HepG2 (cell line): ENCODE results near the gene HMCN2. TPM values are rescaled to one million over a fixed set of nuclear protein-coding genes. Genes with fewer than 3 reads are reported as not detected.

Experiments used
- ATAC-seq: fragments of 200-7000 bp; cut with Tn5 transposase; 3 replicates; pipeline ENCODE4 v1.9.1; 2020; ENCODE audit warnings: mild to moderate bottlenecking, moderate library complexity
- BruUV-seq: library from RNA; stranded (reverse); fragments of 400-500 nt; replicated peaks from 2 replicates; lab custom pipeline; 2021; lab: Mats Ljungman, UMichigan
- CTCF ChIA-PET: fragments of 300-600 bp; formaldehyde crosslinking; extraction: SDS; loops from one replicate; lab custom pipeline; 2021; ENCODE audit warnings: low total read pairs, inconsistent platforms, low intra/inter-chr PET ratio; lab: Yijun Ruan, JAX
- POLR2A ChIA-PET: fragments of 350-600 bp; sonication (Branson Sonifier 250); formaldehyde crosslinking; loops from one replicate; lab custom pipeline; 2020; ENCODE audit warnings: antibody characterized with exemption, inconsistent platforms; lab: Yijun Ruan, JAX
- DNase-seq: peaks from one replicate; pipeline ENCODE4 v3.0.0-alpha.2; 2015; ENCODE audit warnings: low spot score
- FAIRE-seq: peaks from 3 replicates; lab custom pipeline; 2011; peaks lifted over from hg19 to GRCh38; lab: Jason Lieb, UNC
- H2AFZ ChIP-seq: one replicate; pipeline ENCODE4 v1.6.1; 2011; ENCODE audit warnings: low read length, inconsistent platforms
- H3K27ac ChIP-seq: fragments of 300-600 bp; 3 replicates; pipeline ENCODE4 v1.8.0; 2011; ENCODE audit warnings: mixed run types, mild to moderate bottlenecking, mixed read lengths, low read length, inconsistent platforms; ENCODE audit not compliant: insufficient read depth; ENCODE audit errors: extremely low read length
- H3K27me3 ChIP-seq, 2 experiments: fragments of 200-600 bp in 1 of 2; 2 replicates in 1 of 2; 3 replicates in 1 of 2; pipeline versions ENCODE4 v1.6.0 to v1.8.0; 2011; ENCODE audit warnings: low read length in 2 of 2, mild to moderate bottlenecking in 2 of 2, moderate library complexity in 2 of 2, inconsistent platforms in 1 of 2; ENCODE audit not compliant: insufficient read depth in 2 of 2, control insufficient read depth in 1 of 2
- H3K36me3 ChIP-seq, 2 experiments: fragments of 200-600 bp in 1 of 2; replicated peaks in 1 of 2; 2 replicates in 1 of 2; 3 replicates in 1 of 2; pipeline versions ENCODE4 v1.5.1 to v1.8.0; 2011; ENCODE audit warnings: low read length in 2 of 2, inconsistent platforms in 1 of 2; ENCODE audit not compliant: insufficient read depth in 2 of 2, control insufficient read depth in 1 of 2
- H3K4me1 ChIP-seq: 2 replicates; pipeline ENCODE4 v1.5.1; 2012; ENCODE audit warnings: low read length, inconsistent platforms; ENCODE audit not compliant: insufficient read depth
- H3K4me2 ChIP-seq: 2 replicates; pipeline ENCODE4 v1.6.0; 2011; ENCODE audit warnings: low read depth, low read length, inconsistent platforms
- H3K4me3 ChIP-seq, 3 experiments: fragments of 200-600 bp in 1 of 3; sonication (generic), shearing (Covaris generic) in 1 of 3; replicated peaks in 1 of 3; 2 replicates each; pipeline ENCODE4 v1.5.1; 2011 to 2016; ENCODE audit warnings: low read length in 3 of 3, inconsistent platforms in 2 of 3, low read depth in 2 of 3, mild to moderate bottlenecking in 2 of 3, control low read depth in 1 of 3, mixed read lengths in 1 of 3; ENCODE audit not compliant: insufficient read depth in 1 of 3
- H3K79me2 ChIP-seq: one replicate; pipeline ENCODE4 v1.6.1; 2011; ENCODE audit warnings: low read length, inconsistent platforms; ENCODE audit not compliant: insufficient read depth
- H3K9ac ChIP-seq: 2 replicates; pipeline ENCODE4 v1.6.0; 2011; ENCODE audit warnings: mild to moderate bottlenecking, low read depth, low read length, inconsistent platforms; ENCODE audit not compliant: insufficient read depth
- H3K9me3 ChIP-seq: 2 replicates; pipeline ENCODE4 v1.5.1; 2012; ENCODE audit warnings: mild to moderate bottlenecking, low read length
- H4K20me1 ChIP-seq: 2 replicates; pipeline ENCODE4 v1.6.0; 2011; ENCODE audit warnings: inconsistent platforms, mild to moderate bottlenecking, low read length, moderate library complexity; ENCODE audit not compliant: insufficient read depth
- AGO2 ChIP-seq: fragments of 200-400 bp; formaldehyde crosslinking; optimal IDR thresholded peaks from 2 replicates; pipeline ENCODE3; 2017; ENCODE audit warnings: mild to moderate bottlenecking, low read depth, low read length, moderate library complexity
- ARHGAP35 ChIP-seq: sonication (generic); formaldehyde crosslinking; IDR thresholded peaks from 2 replicates; pipeline ENCODE4 v1.9.0; 2022; ENCODE audit warnings: mild to moderate bottlenecking, inconsistent platforms, moderate library complexity, missing genetic modification reagents, borderline replicate concordance
- FOXO1 ChIP-seq: sonication (generic); formaldehyde crosslinking; IDR thresholded peaks from 2 replicates; pipeline ENCODE4 v1.4.0; 2020; ENCODE audit warnings: missing genetic modification reagents
- HNRNPUL1 ChIP-seq: fragments of 200-400 bp; formaldehyde crosslinking; IDR thresholded peaks from 2 replicates; pipeline ENCODE4 v1.6.1; 2017; ENCODE audit warnings: low read depth, mild to moderate bottlenecking, low read length, moderate library complexity
- PTBP1 ChIP-seq: fragments of 200-400 bp; formaldehyde crosslinking; IDR thresholded peaks from 2 replicates; pipeline ENCODE4 v1.6.1; 2018; ENCODE audit warnings: low read length, low read depth; ENCODE audit not compliant: poor library complexity, severe bottlenecking
- SRSF9 ChIP-seq: fragments of 200-400 bp; formaldehyde crosslinking; IDR thresholded peaks from 2 replicates; pipeline ENCODE4 v1.6.1; 2018; ENCODE audit warnings: borderline replicate concordance, mild to moderate bottlenecking, low read depth, low read length; ENCODE audit not compliant: insufficient read depth, poor library complexity, severe bottlenecking
- TBL1XR1 ChIP-seq: fragments of 150-350 bp; IDR thresholded peaks from 2 replicates; pipeline ENCODE4 v1.6.1; 2014; ENCODE audit warnings: borderline replicate concordance, low read length; ENCODE audit not compliant: partially characterized antibody
- TOE1 ChIP-seq: sonication (generic); formaldehyde crosslinking; IDR thresholded peaks from 2 replicates; pipeline ENCODE4 v1.4.0; 2020; ENCODE audit warnings: mild to moderate bottlenecking, missing genetic modification reagents
- ZFX ChIP-seq: sonication (generic); formaldehyde crosslinking; IDR thresholded peaks from 2 replicates; pipeline ENCODE4 v1.4.0; 2020; ENCODE audit warnings: mild to moderate bottlenecking, low read depth, missing genetic modification reagents, moderate library complexity
- ZNF431 ChIP-seq: sonication (generic); formaldehyde crosslinking; IDR thresholded peaks from 2 replicates; pipeline ENCODE4 v1.9.0; 2022; ENCODE audit warnings: missing genetic modification reagents, low read depth, mild to moderate bottlenecking, borderline replicate concordance
- WGBS: methylation state at CpG from one replicate; pipeline ENCODE4 v1.1.6; 2017; ENCODE audit warnings: low lambda C conversion rate; 5-methylcytosine and 5-hydroxymethylcytosine counted together
- in situ Hi-C: cut with HindIII; loops from 2 replicates; pipeline ENCODE4 v1.10.0; 2017; ENCODE audit warnings: low pct_unique_long_range_greater_than_20kb; ENCODE audit not compliant: extremely low pct_ligation_motif_present
- intact Hi-C: fragments of 100-400 bp; cut with micrococcal nuclease; formaldehyde crosslinking; loops from one replicate; pipeline ENCODE4 v1.10.0; 2022; ENCODE audit not compliant: unreplicated experiment
- polyA plus RNA-seq, 8 experiments: library from polyadenylated mRNA; depleted of rRNA in 3 of 8; stranded (reverse) in 7 of 8; unstranded in 1 of 8; fragments of >200 nt; fragmentation: Illumina TruSeq in 4 of 8; extraction: Trizol in 4 of 8; gene quantifications; 2 replicates each; pipeline versions ENCODE4 v1.2.1 to v1.2.3, GENCODE V29; 2011 to 2016; ENCODE audit warnings: low read depth in 4 of 8, missing spikeins in 1 of 8, mixed read lengths in 1 of 8; ENCODE audit not compliant: insufficient read depth in 1 of 8
- total RNA-seq, 5 experiments: library from RNA; depleted of rRNA; stranded (reverse); fragments of >200 nt; fragmentation: Illumina TruSeq; extraction: Trizol; gene quantifications; 2 replicates each; pipeline ENCODE4 v1.2.3, GENCODE V29; 2016; ENCODE audit warnings: low read depth in 1 of 5
- TF ChIP-seq, protein P1 (sequence below): sonication (generic); formaldehyde crosslinking; IDR thresholded peaks from 2 replicates; pipeline ENCODE4 v1.4.0; 2020; ENCODE audit warnings: mild to moderate bottlenecking, missing genetic modification reagents
- TF ChIP-seq, protein P2 (sequence below): IDR thresholded peaks from 2 replicates; pipeline ENCODE4 v1.6.1; 2016

The HMCN2 gene
- total and polyA plus RNA-seq, 2 of the 13 experiments (the other 11 are each of a cell fraction or from before 2014, with no cell fraction given) = 0.09 TPM; not detected in 1

DNA sequence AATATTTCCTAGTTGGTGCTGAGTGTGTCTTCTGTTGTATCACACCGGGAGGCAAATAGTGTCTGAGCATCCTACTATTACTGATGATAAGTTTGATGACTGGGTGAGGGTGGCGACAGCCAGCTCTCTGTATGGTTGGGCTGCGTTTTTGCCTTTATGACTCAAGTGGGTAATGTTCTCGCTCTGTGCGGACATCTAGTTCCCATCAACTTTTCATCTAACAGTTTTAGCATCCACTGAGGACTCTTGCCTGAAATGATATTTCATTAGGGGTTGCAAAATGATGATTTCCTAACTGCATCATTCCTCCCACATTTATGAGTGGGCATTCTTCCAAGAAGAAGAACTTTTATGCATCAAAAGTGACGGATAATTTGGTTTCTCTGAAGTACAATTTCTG, 26.5 kb downstream of the HMCN2 start:
- Histone ChIP-seq H2AFZ (no peak overlapping the region), H3K36me3 (no peaks in the 10 kb centered on the region), H3K27ac (no peak overlapping the region), H3K27me3 (peaks cover 4 to 39% of the 10 kb centered on the region in 2 experiments; a peak in 4 of 5 replicates), H3K9me3 (no peaks in the 10 kb centered on the region), H4K20me1 (0 out of 2 replicates have a peak, but pooled peaks cover under 1% of the 10 kb centered on the region), H3K4me1 (no peaks in the 10 kb centered on the region), H3K79me2 (no peaks in the 10 kb centered on the region), H3K4me3 (no peak overlapping the region), H3K4me2 (no peak overlapping the region), H3K9ac (no peak overlapping the region)
- in situ Hi-C loops = no loop called here
- 23% methylated on average over 6 of the region's 6 CpGs for WGBS
- ChIA-PET POLR2A (no interaction called here), CTCF (no interaction called here)
- intact Hi-C loops = no loop called here
- no peak for DNase-seq
- FAIRE-seq = no peak
- no peak for ATAC-seq
- BruUV-seq = no TSS peak
- TF ChIP-seq AGO2 (no peak), PTBP1 (no peak), ZNF431 (no peak), FOXO1 (CRISPR knock-in tag) (no peak), HNRNPUL1 (no peak), SRSF9 (no peak)

DNA sequence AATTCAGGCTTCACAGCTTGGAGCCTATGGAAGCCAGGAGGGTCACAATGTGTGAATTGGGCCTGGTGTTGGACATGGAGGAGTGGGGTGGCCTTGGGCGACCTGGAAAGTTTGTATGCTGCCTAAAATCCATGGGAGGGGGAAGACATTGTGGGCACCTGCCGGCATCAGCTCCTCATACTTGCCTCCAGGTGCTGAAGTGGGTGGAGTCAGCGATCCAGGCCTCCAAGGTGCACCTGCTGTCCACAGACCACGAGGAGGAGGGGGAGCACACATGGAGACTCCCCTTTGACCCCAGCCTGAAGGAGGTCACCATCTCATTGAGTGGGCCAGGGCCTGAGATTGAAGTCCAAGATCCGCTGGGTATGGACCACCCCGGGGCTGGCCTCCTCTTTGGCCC, 29.1 kb downstream of the HMCN2 start:
- Histone ChIP-seq H3K4me2 (no peak overlapping the region), H3K9me3 (no peaks in the 10 kb centered on the region), H3K9ac (no peak overlapping the region), H3K36me3 (no peaks in the 10 kb centered on the region), H2AFZ (no peak overlapping the region), H3K79me2 (no peaks in the 10 kb centered on the region), H3K27ac (no peak overlapping the region), H4K20me1 (0 out of 2 replicates have a peak, but pooled peaks cover 8% of the 10 kb centered on the region), H3K27me3 (peaks cover 1 to 18% of the 10 kb centered on the region in 2 experiments; a peak in 3 of 5 replicates), H3K4me3 (no peak overlapping the region), H3K4me1 (no peaks in the 10 kb centered on the region)
- no peak for FAIRE-seq
- no peak for ATAC-seq
- in situ Hi-C loops (no loop called here), intact Hi-C loops (no loop called here)
- 60% methylated on average over 2 of the region's 6 CpGs for whole genome bisulfite sequencing
- BruUV-seq = no TSS peak
- DNase-seq = no peak
- ChIA-PET POLR2A (no interaction called here), CTCF (no interaction called here)
- TF ChIP-seq, protein P1, sequence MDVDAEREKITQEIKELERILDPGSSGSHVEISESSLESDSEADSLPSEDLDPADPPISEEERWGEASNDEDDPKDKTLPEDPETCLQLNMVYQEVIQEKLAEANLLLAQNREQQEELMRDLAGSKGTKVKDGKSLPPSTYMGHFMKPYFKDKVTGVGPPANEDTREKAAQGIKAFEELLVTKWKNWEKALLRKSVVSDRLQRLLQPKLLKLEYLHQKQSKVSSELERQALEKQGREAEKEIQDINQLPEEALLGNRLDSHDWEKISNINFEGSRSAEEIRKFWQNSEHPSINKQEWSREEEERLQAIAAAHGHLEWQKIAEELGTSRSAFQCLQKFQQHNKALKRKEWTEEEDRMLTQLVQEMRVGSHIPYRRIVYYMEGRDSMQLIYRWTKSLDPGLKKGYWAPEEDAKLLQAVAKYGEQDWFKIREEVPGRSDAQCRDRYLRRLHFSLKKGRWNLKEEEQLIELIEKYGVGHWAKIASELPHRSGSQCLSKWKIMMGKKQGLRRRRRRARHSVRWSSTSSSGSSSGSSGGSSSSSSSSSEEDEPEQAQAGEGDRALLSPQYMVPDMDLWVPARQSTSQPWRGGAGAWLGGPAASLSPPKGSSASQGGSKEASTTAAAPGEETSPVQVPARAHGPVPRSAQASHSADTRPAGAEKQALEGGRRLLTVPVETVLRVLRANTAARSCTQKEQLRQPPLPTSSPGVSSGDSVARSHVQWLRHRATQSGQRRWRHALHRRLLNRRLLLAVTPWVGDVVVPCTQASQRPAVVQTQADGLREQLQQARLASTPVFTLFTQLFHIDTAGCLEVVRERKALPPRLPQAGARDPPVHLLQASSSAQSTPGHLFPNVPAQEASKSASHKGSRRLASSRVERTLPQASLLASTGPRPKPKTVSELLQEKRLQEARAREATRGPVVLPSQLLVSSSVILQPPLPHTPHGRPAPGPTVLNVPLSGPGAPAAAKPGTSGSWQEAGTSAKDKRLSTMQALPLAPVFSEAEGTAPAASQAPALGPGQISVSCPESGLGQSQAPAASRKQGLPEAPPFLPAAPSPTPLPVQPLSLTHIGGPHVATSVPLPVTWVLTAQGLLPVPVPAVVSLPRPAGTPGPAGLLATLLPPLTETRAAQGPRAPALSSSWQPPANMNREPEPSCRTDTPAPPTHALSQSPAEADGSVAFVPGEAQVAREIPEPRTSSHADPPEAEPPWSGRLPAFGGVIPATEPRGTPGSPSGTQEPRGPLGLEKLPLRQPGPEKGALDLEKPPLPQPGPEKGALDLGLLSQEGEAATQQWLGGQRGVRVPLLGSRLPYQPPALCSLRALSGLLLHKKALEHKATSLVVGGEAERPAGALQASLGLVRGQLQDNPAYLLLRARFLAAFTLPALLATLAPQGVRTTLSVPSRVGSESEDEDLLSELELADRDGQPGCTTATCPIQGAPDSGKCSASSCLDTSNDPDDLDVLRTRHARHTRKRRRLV (CRISPR knock-in tag) = no peak
- TF ChIP-seq TOE1 (CRISPR knock-in tag) = no peak
- TF ChIP-seq ARHGAP35 (CRISPR knock-in tag) = no peak
- TF ChIP-seq ZFX (CRISPR knock-in tag) = no peak
- TF ChIP-seq, protein P2, sequence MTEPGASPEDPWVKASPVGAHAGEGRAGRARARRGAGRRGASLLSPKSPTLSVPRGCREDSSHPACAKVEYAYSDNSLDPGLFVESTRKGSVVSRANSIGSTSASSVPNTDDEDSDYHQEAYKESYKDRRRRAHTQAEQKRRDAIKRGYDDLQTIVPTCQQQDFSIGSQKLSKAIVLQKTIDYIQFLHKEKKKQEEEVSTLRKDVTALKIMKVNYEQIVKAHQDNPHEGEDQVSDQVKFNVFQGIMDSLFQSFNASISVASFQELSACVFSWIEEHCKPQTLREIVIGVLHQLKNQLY (CRISPR knock-in tag) = no peak
- TF ChIP-seq TBL1XR1 = no peak
